ENCODE results near the gene GUK1. TPM values are rescaled to one million over a fixed set of nuclear protein-coding genes. Genes with fewer than 3 reads are reported as not detected.

The GUK1 gene
- total and polyA plus RNA-seq, 5 experiments from 2014 or later = 189 to 466 (median 369) TPM

GRCh38 chr1:228161866-228162265 is 21.8 kb downstream of the GUK1 start:
- peaks cover 22 to 54% (median 45%) of the 10 kb centered on the region in 4 donors for H3K4me1 Mint-ChIP-seq
- DNase-seq (no peak), ATAC-seq (no peak)
- H3K4me3 Mint-ChIP-seq = peak overlapping the region in 7 of 10 donors; percentile 18 to 78 (median 62)
- POLR2A ChIA-PET = interaction anchor here (0.5 to 8.4 kb wide), 4 partner anchors 10 to 245 kb away, joined by 3 to 128 read pairs (median 5); partner anchors contain the start of genes GJC2, GUK1 and TRIM11
- H3K27me3 Mint-ChIP-seq = no peaks in the 10 kb centered on the region
- H3K27ac Mint-ChIP-seq = peak overlapping the region; percentile 74 to 98 (median 87)
- no peaks in the 10 kb centered on the region for H3K36me3 Mint-ChIP-seq
- no peaks in the 10 kb centered on the region for H3K9me3 Mint-ChIP-seq

- Mint-ChIP-seq H3K27me3 (no peaks in the 10 kb centered on the region), H3K27ac (peak overlapping the region; percentile 74 to 98 (median 87)), H3K4me1 (peaks cover 22 to 52% (median 43%) of the 10 kb centered on the region in 4 donors), H3K36me3 (no peaks in the 10 kb centered on the region), H3K9me3 (no peaks in the 10 kb centered on the region), H3K4me3 (peak overlapping the region in 7 of 10 donors; percentile 33 to 78 (median 62))
- POLR2A ChIA-PET = interaction anchor here (0.5 to 8.4 kb wide), 5 partner anchors 10 to 1445 kb away, joined by 3 to 128 read pairs (median 3); partner anchors contain the start of genes GUK1 and TRIM11
- ATAC-seq (no peak), DNase-seq (peak in 1 of 10 donors; percentile 67)
These were observed 22.4 kb downstream of the GUK1 start for GRCh38 chr1:228162286-228163006.

GRCh38 chr1:228163007-228163753 is 23.1 kb downstream of the GUK1 start:
- Mint-ChIP-seq H3K36me3 (peaks cover 0 to 2% (median 0%) of the 10 kb centered on the region in 3 donors), H3K4me3 (peak overlapping the region in 5 of 10 donors; percentile 10 to 85 (median 26)), H3K27me3 (no peaks in the 10 kb centered on the region), H3K4me1 (peaks cover 24 to 56% (median 47%) of the 10 kb centered on the region in 4 donors), H3K9me3 (no peaks in the 10 kb centered on the region), H3K27ac (peak overlapping the region; percentile 76 to 99 (median 94))
- DNase-seq = peak in 1 of 10 donors; percentile 60
- POLR2A ChIA-PET = interaction anchor here (0.6 to 8.4 kb wide), 5 partner anchors 11 to 1445 kb away, joined by 3 to 128 read pairs (median 3); partner anchors contain the start of gene GUK1
- no peak for ATAC-seq

GRCh38 chr1:228163776-228164519 is 23.9 kb downstream of the GUK1 start:
- no peaks in the 10 kb centered on the region for H3K27me3 Mint-ChIP-seq
- peak overlapping the region; percentile 81 to 99 (median 97) for H3K27ac Mint-ChIP-seq
- no peak for ATAC-seq

GRCh38 chr1:228164561-228165371 is 24.7 kb downstream of the GUK1 start:
- Mint-ChIP-seq H3K4me1 (peaks cover 24 to 65% (median 58%) of the 10 kb centered on the region in 4 donors), H3K36me3 (peaks cover 0 to 7% (median 0%) of the 10 kb centered on the region in 3 donors), H3K27ac (peak overlapping the region; percentile 89 to 99 (median 97)), H3K4me3 (peak overlapping the region; percentile 81 to 93 (median 88)), H3K27me3 (no peaks in the 10 kb centered on the region), H3K9me3 (no peaks in the 10 kb centered on the region)
- DNase-seq (peak in 1 of 10 donors; percentile 51), ATAC-seq (no peak)
- POLR2A ChIA-PET = interaction anchor here (0.6 to 8.4 kb wide), 20 partner anchors 8 to 1226 kb away, joined by 3 to 128 read pairs (median 5); partner anchors contain the start of genes ARF1, GUK1 and RNF187

More at GRCh38 chr1:228163776-228164519, 23.9 kb downstream of the GUK1 start:
- H3K9me3 Mint-ChIP-seq = no peaks in the 10 kb centered on the region
- H3K36me3 Mint-ChIP-seq = peaks cover 0 to 2% (median 0%) of the 10 kb centered on the region in 3 donors
- DNase-seq = peak in 1 of 10 donors; percentile 60
- POLR2A ChIA-PET = interaction anchor here (0.7 to 8.4 kb wide), 6 partner anchors 8 to 82 kb away, joined by 3 to 128 read pairs (median 13); partner anchors contain the start of genes ARF1 and GUK1
- H3K4me1 Mint-ChIP-seq = peaks cover 24 to 61% (median 52%) of the 10 kb centered on the region in 4 donors
- H3K4me3 Mint-ChIP-seq = peak overlapping the region; percentile 55 to 92 (median 78)

GRCh38 chr1:228165372-228166169 is 25.5 kb downstream of the GUK1 start, which contains the start of gene IBA57:
TSS of gene IBA57 (plus strand) at chr1:228165804. CDS start at chr1:228165817, 13 bp downstream.
- peak; percentile 77 to 79 for ATAC-seq
- H3K36me3 Mint-ChIP-seq = peaks cover 0 to 7% (median 0%) of the 10 kb centered on the region in 3 donors
- peak; percentile 99 to 100 (median 100) for DNase-seq
- POLR2A ChIA-PET = interaction anchor here (0.6 to 8.4 kb wide), 27 partner anchors 9 to 1227 kb away, joined by 3 to 128 read pairs (median 4); partner anchors contain the start of genes ARF1, GUK1, RNF187 and TRIM11
- H3K4me3 Mint-ChIP-seq = peak within 1 kb of the TSS; percentile 81 to 93 (median 90)
- H3K27ac Mint-ChIP-seq = peak within 1 kb of the TSS; percentile 89 to 99 (median 97)
- no peaks in the 10 kb centered on the region for H3K9me3 Mint-ChIP-seq
- H3K4me1 Mint-ChIP-seq = peaks cover 26 to 67% (median 57%) of the 10 kb centered on the region in 4 donors
- no peaks in the 10 kb centered on the region for H3K27me3 Mint-ChIP-seq

GRCh38 chr1:228166170-228166936 is 26.3 kb downstream of the GUK1 start:
- Mint-ChIP-seq H3K36me3 (peaks cover 0 to 7% (median 0%) of the 10 kb centered on the region in 3 donors), H3K4me1 (peaks cover 26 to 65% (median 56%) of the 10 kb centered on the region in 4 donors), H3K27me3 (no peaks in the 10 kb centered on the region), H3K4me3 (peak overlapping the region; percentile 73 to 92 (median 84)), H3K9me3 (no peaks in the 10 kb centered on the region), H3K27ac (peak overlapping the region; percentile 84 to 99 (median 96))
- peak; percentile 31 to 70 for ATAC-seq
- DNase-seq = peak in 9 of 10 donors; percentile 31 to 83 (median 60)
- POLR2A ChIA-PET = interaction anchor here (0.8 to 8.4 kb wide), 18 partner anchors 10 to 320 kb away, joined by 3 to 128 read pairs (median 6); partner anchors contain the start of genes ARF1, GUK1, RNF187 and TRIM11

GRCh38 chr1:228168563-228169270 is 28.6 kb downstream of the GUK1 start:
- Mint-ChIP-seq H3K36me3 (peaks cover 0 to 7% (median 0%) of the 10 kb centered on the region in 3 donors), H3K4me1 (peaks cover 29 to 58% (median 47%) of the 10 kb centered on the region in 4 donors), H3K4me3 (peak overlapping the region in 3 of 10 donors; percentile 9 to 45 (median 34)), H3K27ac (peak overlapping the region in 7 of 10 donors; percentile 55 to 96 (median 80)), H3K27me3 (no peaks in the 10 kb centered on the region), H3K9me3 (no peaks in the 10 kb centered on the region)
- ATAC-seq (no peak), DNase-seq (no peak)
- POLR2A ChIA-PET = interaction anchor here (0.9 to 8.4 kb wide), 4 partner anchors 10 to 237 kb away, joined by 3 to 128 read pairs (median 4); partner anchors contain the start of gene GUK1

GRCh38 chr1:228169345-228169744 is 29.3 kb downstream of the GUK1 start:
- H3K27ac Mint-ChIP-seq = peak overlapping the region in 5 of 10 donors; percentile 8 to 96 (median 42)

More at GRCh38 chr1:228169345-228169744, 29.3 kb downstream of the GUK1 start:
- Mint-ChIP-seq H3K27me3 (no peaks in the 10 kb centered on the region), H3K4me3 (no peak overlapping the region), H3K36me3 (peaks cover 0 to 7% (median 0%) of the 10 kb centered on the region in 3 donors), H3K9me3 (no peaks in the 10 kb centered on the region), H3K4me1 (peaks cover 23 to 51% (median 41%) of the 10 kb centered on the region in 4 donors)
- ATAC-seq (no peak), DNase-seq (no peak)
- POLR2A ChIA-PET = no interaction called here

Data from naive thymus-derived CD8-positive, alpha-beta T cell (primary cell).